GM18498 (cell line): ENCODE results near the gene ASPSCR1.
A peak's percentile ranks its signal among the peaks of the same experiment; 100 is the strongest.

Experiments
- ATAC-seq: cut with Tn5 transposase; IDR thresholded peaks from one replicate; pipeline ENCODE4 v1.9.1; 2021; ENCODE audit warnings: mild to moderate bottlenecking, moderate library complexity; ENCODE audit not compliant: unreplicated experiment

The ASPSCR1 gene

DNA sequence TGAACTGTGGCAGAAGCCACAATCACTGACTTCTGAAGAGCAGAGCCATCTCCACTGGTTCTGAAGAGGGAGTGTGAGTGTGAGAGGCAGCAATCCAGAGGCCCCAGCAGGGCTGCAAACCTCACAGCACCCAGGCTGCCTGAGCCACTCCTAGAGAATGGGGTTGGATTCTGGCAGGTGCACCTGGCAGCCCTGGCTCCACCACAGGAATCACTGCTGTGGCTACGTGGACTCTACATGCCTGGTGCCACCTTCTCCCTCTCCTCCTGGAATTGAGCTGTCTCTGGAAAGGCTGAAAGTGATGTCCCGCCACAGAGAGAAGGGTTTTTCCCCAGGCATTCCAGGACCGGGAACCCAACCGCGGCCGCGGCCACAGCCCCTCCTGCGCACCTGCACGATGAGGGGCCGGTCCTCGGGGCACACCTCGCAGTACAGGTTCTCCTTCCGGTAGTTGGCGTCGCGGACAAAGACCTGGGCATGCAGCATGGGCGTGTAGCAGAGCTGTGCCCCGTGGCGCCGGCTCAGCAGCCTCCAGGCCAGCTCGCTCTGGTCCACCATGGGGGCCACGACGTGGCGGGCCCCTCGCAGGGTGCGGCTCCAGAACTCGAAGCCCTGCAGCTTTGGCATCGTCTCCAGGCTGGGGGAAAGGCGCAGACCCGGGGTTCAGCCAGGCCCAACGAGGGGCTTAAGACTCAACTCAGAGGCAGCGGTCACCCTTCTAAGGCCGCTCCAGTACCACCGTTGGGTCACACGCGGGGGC is 87.2 kb downstream of the ASPSCR1 start:
- no peak for ATAC-seq

DNA sequence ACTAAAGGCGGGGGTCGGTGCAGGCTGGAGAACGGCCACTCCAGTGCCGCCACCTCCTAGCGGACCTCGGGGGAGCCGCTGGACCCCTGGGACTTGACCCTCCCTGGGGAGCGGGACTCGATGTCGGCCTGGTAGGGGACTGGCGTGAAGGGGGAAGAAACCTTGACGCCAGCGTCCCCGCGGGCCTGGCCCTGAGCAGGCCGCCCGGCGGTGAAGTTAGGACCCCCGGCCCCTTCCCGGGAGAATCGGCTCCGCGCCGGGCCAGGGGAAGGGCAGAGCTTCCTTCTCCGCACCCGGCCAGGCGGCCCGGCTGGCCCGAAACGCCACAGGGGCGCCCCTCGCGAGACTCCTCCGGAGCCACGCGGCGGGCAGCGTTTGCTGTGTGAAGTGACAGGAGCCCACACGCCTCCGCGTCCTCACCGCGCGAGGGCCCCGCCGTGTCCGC is 87.8 kb downstream of the ASPSCR1 start:
- peak; percentile 32 for ATAC-seq

DNA sequence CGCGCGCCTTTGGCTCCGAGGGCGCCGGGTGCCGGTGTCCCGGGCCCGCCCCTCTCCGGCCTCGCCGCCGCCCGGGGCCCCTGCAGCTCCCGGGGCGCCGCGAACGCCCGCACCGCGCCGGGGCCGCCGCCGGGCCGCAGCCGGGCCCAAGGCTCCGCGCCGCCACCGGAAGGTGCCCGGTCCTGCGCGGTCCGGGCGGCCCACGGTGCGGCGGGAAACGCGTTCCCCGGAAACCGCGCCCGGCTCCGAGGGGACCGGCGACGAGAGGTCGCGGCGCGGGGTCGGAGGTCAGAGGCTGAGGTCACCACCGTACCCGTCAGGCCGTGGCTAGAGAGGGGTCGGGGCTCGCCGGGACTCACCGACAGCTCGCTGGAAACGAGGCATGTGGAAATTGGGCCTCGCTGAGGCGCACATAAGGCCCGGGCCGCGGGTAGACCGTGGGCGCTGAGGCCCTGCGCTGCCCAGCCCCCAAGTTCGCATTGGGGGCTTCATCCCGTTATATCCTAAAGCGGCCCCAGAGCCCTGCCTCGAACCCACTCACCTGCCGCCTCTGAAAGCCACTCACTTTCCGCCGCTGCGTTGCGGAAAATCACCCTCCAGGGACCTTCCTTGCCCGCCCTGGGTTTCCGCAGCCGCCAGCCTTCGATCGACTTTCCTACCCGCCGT is 88.3 kb downstream of the ASPSCR1 start, which contains the start of gene DUS1L:
Gene DUS1L, minus strand, starts transcription at position 167 of the 666 bp plus-strand sequence. CDS start 745 bp downstream, outside the sequence.
- ATAC-seq: peak; percentile 77
